Left ventricle myocardium inferior (tissue), 1 donor: Measurements from ENCODE around the gene HOATZ. TPM values are rescaled to one million over a fixed set of nuclear protein-coding genes. Genes with fewer than 3 reads are reported as not detected.

Source experiments
- DNase-seq: peaks from one replicate; pipeline ENCODE4 v3.0.0-alpha.2; 2020
- H3K27ac ChIP-seq: fragments of 200-600 bp; replicated peaks from 2 replicates; pipeline ENCODE4 v1.8.0; 2021
- H3K27me3 ChIP-seq: fragments of 200-600 bp; 2 replicates; pipeline ENCODE4 v1.8.0; 2021; ENCODE audit warnings: low read depth
- H3K36me3 ChIP-seq: fragments of 200-600 bp; 2 replicates; pipeline ENCODE4 v1.8.0; 2021
- H3K4me1 ChIP-seq: fragments of 200-600 bp; 2 replicates; pipeline ENCODE4 v1.8.0; 2021
- H3K4me3 ChIP-seq: fragments of 200-600 bp; 2 replicates; pipeline ENCODE4 v1.8.0; 2021; ENCODE audit warnings: mild to moderate bottlenecking, moderate library complexity
- H3K9me3 ChIP-seq: fragments of 200-600 bp; replicated peaks from 2 replicates; pipeline ENCODE4 v1.8.0; 2021
- CTCF ChIP-seq: fragments of 200-600 bp; IDR thresholded peaks from 2 replicates; pipeline ENCODE4 v1.8.0; 2021; ENCODE audit warnings: antibody characterized with exemption, mild to moderate bottlenecking, borderline replicate concordance
- intact Hi-C: fragments of 100-400 bp; cut with micrococcal nuclease; formaldehyde crosslinking; loops from one replicate; pipeline ENCODE4 v1.11.0; 2022
- total RNA-seq: library from RNA; stranded (reverse); fragmentation: NEBNext Ultra II Directional; extraction: Animal tissue kit (Norgen Biotek cat#: 25700); gene quantifications from one replicate; pipeline ENCODE4 v1.2.1, GENCODE V29; 2021
- donor health status: DM: no; HTN: yes; CAD: no; lungs with severe emphysema.

The HOATZ gene
- total RNA-seq, 1 donor from 2014 or later: not detected

- Histone ChIP-seq H3K9me3 (peaks cover 27% of the 10 kb centered on the region), H3K27me3 (peaks cover 6% of the 10 kb centered on the region), H3K27ac (no peak overlapping the region), H3K36me3 (no peaks in the 10 kb centered on the region), H3K4me1 (no peaks in the 10 kb centered on the region), H3K4me3 (no peak overlapping the region)
- intact Hi-C loops: no loop called here
- no peak for TF ChIP-seq CTCF
- no peak for DNase-seq
Measured at GRCh38 chr11:111490496-111490895, 24.1 kb upstream of the HOATZ start.

- H3K27ac ChIP-seq: no peak overlapping the region
- no peaks in the 10 kb centered on the region for H3K4me1 ChIP-seq
- no peak for DNase-seq
- no peak for TF ChIP-seq CTCF
- H3K4me3 ChIP-seq: no peak overlapping the region
- peaks cover 6% of the 10 kb centered on the region for H3K27me3 ChIP-seq
- H3K9me3 ChIP-seq: no peaks in the 10 kb centered on the region
- intact Hi-C loops: no loop called here
- no peaks in the 10 kb centered on the region for H3K36me3 ChIP-seq
Measured at GRCh38 chr11:111494040-111494439, 20.5 kb upstream of the HOATZ start.

- no peak for TF ChIP-seq CTCF
- no peak for DNase-seq
- H3K4me3 ChIP-seq: no peak overlapping the region
- intact Hi-C loops: no loop called here
- peaks cover 3% of the 10 kb centered on the region for H3K27me3 ChIP-seq
- no peaks in the 10 kb centered on the region for H3K36me3 ChIP-seq
- H3K4me1 ChIP-seq: no peaks in the 10 kb centered on the region
- no peaks in the 10 kb centered on the region for H3K9me3 ChIP-seq
- H3K27ac ChIP-seq: no peak overlapping the region
Measured at GRCh38 chr11:111499483-111499882, 15.1 kb upstream of the HOATZ start.

GRCh38 chr11:111500481-111500880, 14.1 kb upstream of the HOATZ start:
- no peaks in the 10 kb centered on the region for H3K9me3 ChIP-seq
- no peak overlapping the region for H3K27ac ChIP-seq
- intact Hi-C loops: no loop called here
- no peak for TF ChIP-seq CTCF
- no peak overlapping the region for H3K4me3 ChIP-seq
- H3K4me1 ChIP-seq: no peaks in the 10 kb centered on the region
- H3K36me3 ChIP-seq: no peaks in the 10 kb centered on the region
- peaks cover 3% of the 10 kb centered on the region for H3K27me3 ChIP-seq
- DNase-seq: no peak

GRCh38 chr11:111502611-111503010, 12.0 kb upstream of the HOATZ start:
- intact Hi-C loops: no loop called here
- H3K27me3 ChIP-seq: peaks cover 3% of the 10 kb centered on the region
- H3K4me3 ChIP-seq: no peak overlapping the region
- H3K27ac ChIP-seq: no peak overlapping the region
- no peak for TF ChIP-seq CTCF
- no peak for DNase-seq
- H3K36me3 ChIP-seq: no peaks in the 10 kb centered on the region
- no peaks in the 10 kb centered on the region for H3K9me3 ChIP-seq
- no peaks in the 10 kb centered on the region for H3K4me1 ChIP-seq

- Histone ChIP-seq H3K4me1 (peaks cover 23% of the 10 kb centered on the region), H3K27me3 (peaks cover 64% of the 10 kb centered on the region)
- no peak for TF ChIP-seq CTCF
Measured at GRCh38 chr11:111510311-111510710, 4.3 kb upstream of the HOATZ start.

More at GRCh38 chr11:111510311-111510710, 4.3 kb upstream of the HOATZ start:
- Histone ChIP-seq H3K27ac (no peak overlapping the region), H3K9me3 (no peaks in the 10 kb centered on the region), H3K36me3 (no peaks in the 10 kb centered on the region), H3K4me3 (no peak overlapping the region)
- no peak for DNase-seq
- intact Hi-C loops: no loop called here
